Amniotic epithelial cell (primary cell): ENCODE measurements around the gene SRGAP3.

Experiments used
- DNase-seq: peaks from one replicate; pipeline ENCODE4 v3.0.0-alpha.2; 2010; ENCODE audit warnings: low read depth

The SRGAP3 gene

DNA sequence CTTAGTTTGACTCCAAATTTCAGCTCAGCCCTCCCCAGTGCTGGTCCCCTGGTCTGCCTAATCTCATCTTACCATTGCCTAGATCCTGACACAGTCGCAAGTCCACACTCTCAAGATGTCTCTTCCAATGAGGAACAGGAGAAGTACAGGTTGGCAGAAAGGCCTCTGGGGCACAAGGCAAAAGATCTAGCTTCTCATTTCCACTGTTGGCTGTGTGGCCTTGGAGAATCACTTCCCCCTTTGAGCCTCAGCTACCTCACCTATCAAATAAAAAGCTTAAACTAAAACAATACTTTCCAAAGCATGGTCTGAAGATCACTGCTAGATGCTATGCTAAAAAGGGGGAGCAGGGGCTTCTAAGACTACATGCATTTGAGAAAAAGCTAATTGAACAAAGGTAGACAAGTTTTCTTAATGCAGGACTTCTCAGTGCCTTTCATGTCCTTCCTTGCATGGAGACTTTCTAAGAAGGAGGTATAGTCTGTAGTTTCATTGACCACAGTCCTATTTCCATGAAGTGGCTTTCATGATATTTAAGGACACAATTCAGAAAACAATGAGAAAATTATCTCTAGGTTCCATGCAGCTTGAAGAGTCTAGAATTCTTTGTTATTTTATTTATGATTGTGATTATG, 168.1 kb downstream of the SRGAP3 start:
- no peak for DNase-seq

DNA sequence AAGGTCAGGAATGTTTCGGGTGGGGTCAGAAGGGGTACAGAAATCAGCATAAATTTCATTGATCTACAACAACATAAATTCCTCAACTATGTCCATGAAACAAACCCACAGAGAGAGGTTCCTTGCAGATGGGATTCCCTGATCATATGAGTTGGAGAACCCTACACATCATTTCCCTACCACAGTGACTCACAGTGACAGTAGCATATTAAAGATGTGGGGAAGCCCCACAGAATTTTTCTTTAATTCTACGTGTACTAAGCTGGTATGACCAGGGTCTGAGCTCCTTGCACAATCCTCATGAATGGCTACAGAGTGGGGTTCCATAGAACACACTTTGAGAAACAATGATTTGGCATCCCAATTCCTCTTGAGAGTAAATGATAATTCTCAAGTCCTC, 169.3 kb downstream of the SRGAP3 start:
- no peak for DNase-seq

DNA sequence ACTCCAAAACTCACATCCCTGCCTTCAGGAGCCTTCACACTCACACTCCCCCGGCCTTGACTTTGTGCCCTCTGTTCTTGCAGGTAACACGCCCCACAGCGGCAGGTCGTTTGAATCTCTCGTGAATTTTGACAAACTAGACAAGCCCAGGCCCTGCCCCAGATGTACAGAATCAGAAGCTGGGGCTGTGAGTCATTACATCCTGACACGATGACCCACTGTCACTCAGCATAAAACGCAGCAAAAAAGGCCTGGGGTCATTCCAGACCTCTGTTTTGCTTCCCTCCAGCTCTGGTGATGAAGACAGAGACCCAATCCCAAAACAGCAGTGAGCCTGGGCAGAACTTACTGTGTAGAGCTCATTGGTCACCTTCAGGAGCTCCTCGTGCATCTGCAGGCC, 169.8 kb downstream of the SRGAP3 start:
- no peak for DNase-seq

DNA sequence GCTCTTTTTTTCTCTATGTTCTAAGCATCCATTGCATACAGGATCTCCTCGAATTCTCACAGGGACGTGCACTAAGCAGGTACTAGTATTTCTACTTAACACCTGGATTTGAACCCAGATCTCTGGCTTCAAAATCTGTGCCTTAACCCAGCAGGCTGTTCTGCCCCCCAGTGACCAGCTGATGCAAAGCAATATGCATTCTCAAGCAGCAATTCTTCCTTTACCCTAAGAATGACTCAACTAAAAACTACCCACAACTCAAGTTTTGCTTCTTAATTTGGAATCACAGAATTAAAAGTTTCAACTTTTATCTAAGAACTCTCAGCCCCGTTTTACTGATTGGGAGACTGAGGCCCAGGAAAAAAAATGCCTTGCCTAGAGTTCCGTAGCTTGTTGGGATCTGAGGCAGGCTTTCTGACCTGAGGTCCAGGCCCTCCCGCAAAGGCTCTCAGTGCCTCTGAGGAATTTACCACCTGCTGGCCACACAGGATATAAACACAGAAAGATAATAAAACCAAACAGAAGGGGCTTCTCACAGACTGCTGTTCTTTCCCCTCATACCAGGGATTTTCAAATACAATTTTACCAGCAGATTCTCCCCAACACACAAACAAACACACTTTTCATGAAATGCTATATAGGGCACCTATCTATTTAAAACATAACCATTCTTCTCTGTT, 170.7 kb downstream of the SRGAP3 start:
- DNase-seq, result no peak

DNA sequence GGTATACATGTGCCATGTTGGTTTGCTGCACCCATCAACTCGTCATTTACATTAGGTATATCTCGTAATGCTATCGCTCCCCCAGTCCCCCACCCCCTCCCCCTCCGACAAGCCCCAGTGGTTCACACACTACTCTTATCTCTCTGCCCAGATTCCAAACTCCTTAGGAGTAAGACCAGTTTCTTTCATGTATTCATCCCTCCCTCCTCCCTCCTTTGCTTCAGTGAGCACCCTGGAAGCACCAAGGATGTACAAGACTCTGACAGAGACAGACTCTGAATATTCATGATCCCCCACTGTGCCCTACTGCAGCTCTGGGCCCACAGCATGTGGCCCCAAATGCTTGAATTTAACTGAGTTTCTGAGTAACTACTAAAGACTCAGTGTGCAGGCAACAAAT, 172.4 kb downstream of the SRGAP3 start:
- DNase-seq, result no peak

DNA sequence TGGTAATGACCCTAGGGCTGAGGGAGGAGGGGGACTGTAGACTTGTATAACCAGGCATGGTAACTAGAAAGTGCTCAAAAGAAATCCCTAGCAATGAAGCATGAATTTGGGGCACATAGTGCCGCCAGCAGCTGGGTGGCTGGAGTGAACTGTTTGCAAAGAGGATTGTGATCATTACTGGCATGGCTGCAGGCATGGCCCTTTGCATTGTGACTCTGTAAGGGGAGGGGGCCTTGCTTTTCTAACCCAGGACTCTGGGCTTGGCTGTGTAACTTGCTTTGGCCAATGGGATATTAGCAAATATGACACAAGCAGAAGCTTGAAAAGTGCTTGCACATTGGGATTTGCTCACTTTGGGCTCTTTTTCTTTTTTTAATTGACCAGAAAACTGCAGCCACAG, 173.7 kb downstream of the SRGAP3 start:
- no peak for DNase-seq

DNA sequence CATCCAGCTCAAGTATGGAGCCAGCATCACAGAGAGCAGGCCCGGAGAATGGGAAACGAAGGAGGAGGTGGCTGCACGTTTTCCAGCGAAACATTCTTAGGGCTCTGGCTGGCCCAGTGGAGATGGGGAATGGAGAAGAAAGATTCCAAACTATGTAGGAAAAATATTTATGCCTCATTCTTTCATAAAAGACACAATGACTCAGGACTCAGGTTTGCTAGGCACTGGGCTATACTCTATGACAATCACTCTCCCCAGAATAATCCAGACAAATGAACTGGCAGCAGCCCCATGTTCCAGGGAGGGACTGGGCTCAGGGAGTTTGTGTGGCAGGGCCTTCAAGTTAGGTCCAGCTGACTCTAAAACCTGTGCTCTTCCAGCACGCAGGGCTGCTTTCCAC, 175.4 kb downstream of the SRGAP3 start:
- peak; percentile 3 for DNase-seq

DNA sequence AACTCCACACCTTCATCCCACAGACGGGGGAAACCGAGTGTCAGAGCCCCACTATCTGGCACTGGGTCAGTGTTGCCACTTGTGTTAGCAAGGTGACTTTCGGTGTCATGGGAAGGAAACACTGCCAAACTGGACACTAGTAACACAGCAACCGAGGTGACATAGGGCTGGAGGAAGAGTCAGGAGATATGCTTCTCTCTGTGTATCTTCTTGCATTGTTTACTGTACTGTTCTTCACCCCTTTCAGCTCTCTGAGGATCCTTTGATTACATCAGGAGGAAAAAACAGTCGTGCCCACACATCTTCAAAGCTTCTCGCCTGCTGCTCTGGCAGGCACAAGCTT, 176.8 kb downstream of the SRGAP3 start:
- DNase-seq, result no peak

DNA sequence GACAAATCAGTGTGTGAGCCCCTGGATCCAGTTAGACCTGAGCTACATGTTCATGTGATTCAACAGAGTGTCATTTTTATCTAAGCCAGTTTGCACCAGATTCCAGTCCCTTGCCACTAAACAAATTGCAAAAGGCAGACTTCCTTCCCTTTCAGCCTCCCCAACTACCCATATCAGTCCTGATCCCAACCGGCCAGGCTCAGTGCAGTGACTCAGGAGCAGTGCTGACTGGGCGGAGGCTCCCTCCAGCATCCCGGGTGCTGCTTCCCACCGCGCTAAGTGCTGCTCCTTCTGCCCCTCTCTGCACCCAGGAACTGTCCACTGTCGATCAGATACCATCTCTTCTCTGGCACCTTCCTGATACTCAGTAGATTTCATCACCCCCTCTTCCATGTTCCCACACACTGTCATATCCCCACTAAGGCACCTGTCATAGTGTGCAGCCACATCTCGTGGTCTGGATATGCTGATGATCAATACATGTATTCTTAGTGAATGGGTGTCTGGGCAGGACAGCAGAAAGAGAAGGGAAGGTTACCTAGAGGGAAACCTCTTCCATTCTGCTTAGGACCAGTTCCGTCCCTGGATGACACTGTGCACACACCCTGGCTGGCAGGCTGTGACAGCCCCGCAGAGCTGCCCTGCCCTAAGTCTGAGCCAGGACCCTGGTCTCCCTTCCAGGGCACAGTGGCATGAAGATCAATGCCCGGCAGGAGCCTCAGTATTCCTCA, 177.3 kb downstream of the SRGAP3 start:
- no peak for DNase-seq

DNA sequence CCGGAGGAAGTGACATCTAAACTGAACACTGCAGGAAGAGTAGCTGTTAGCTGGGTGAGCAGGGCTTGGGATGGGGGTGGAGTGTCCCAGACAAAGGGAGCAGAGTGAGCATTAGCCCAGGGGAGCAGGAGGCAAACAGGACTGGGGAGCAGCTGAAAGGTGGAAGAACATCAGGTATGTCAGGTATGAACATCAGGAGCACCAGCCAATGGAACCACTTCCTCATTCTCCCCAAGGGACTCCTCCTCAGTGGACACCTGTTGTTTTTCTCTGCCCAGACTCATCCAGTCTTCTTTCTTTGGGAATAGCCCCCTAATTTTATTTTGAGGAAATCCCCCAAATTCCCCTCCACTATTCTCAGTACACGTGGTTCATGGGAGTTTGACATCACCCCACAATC, 178.5 kb downstream of the SRGAP3 start:
- no peak for DNase-seq

DNA sequence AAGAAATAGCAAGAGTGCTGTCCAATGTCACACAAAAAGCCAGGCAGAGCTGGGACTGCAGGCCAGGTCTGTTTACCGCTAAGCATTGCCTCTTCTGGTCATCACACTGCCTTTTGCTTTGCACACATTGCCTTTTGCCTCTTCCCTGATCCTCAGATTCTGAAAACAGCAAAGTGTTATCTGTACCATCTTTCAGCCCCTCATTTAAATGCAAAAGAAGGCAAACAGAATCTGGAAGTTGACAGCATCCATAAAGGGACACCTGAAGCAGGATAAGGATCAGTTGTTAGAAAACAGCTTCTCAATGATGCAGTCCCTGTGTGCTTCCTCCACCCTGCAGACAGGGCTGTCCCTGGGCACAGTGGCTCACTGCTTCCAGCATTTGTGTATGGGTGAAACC, 179.5 kb downstream of the SRGAP3 start:
- no peak for DNase-seq

DNA sequence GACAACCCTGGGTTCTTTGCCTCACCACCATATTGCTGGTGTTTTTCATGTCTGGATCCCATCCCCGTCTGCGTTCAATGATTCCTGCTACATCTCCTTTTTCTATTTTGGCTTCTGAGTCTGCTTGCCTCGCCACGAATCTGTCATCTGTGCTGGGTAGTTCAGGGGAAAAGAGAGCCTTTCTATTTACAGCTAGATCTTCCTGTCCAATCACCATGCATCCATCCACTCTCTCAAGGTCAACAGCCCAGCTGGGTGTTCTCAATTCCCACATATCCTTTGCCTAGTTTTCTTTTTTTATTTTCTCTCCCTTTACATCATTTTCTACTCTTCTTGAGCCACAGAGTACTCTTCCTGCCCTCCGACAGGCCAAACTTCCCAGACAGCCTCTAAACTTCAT, 181.4 kb downstream of the SRGAP3 start:
- peak; percentile 5 for DNase-seq

DNA sequence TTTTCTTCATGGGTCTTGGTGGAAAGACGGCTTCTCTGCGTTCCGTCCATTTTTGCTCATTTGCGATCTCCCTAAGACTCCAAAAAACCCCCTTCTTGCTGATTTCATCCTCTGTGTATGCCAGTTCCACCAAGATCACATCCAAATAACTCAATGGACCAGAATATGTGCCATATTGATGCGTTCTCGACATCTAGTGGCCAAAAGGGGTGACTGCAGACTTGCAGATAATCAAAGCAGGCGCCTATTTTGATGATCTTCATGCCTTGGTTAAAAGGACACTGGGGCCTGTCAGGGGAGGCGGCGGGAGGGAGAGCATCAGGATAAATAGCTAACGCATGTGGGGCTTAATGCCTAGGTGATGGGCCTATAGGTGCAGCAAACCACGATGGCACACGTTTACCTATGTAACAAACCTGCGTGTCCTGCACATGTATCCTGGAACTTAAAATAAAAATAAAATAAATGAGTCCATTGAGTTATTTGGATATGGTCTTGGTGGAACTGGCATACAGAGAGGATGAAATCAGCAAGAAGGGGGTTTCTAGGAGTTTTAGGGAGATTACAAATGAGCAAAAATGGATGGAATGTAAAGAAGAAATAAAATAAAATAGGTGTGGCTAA, 182.0 kb downstream of the SRGAP3 start:
- DNase-seq, result peak; percentile 55

DNA sequence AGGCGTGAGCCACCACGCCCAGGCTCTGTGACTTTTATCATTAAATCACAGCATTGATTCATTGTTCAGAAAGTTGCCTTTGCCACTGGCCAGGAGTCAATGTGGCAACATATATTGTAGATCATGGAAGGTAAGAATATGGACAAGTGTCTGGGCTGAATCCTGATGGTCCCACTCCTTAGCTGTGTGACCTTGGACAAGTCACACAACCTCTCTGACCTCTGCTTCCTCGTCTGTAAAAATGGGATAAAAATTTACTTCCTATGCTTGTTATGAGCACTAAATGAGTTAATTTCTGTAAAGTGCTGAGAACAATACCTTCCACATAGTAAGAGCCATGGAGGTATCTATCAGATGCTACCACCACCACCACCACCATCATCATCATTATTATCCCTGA, 182.7 kb downstream of the SRGAP3 start:
- no peak for DNase-seq

DNA sequence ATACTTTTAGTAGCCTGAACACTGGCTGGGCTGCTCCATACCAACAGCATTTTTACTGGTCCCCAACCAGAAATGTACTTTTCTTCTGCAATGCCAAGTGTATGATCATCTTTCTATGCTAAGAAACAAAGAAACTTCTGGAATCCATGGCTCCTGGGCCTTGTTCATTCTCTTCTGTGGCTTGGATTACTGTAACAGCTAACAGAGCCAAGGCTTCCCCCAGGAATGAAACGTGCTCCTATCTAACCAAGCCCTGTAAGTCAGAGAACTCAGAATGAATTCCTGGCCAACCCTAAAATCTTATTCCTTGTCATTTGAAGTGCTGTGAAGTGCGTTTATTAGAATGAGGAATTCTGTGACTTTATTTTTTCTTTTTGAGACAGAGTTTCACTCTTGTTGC, 183.3 kb downstream of the SRGAP3 start:
- no peak for DNase-seq

DNA sequence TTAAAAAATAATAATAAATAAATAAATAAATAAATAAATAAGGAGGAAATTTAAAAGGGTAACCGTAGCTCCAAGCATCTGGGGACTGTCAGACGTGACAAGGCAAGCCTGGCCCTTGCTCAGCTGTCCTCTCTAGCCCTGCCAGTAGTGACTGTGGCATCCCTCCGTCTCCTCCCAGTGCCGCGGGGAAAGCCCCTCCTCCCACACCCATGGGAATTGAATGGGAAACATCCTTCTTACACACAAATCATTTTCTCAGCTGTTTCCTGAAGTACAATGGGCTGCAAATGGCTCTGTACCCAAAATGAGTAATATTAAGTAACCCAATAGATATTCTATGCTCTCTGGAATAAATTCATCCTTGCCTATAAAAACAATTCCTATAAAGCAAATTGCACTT, 184.6 kb downstream of the SRGAP3 start:
- DNase-seq, result no peak

DNA sequence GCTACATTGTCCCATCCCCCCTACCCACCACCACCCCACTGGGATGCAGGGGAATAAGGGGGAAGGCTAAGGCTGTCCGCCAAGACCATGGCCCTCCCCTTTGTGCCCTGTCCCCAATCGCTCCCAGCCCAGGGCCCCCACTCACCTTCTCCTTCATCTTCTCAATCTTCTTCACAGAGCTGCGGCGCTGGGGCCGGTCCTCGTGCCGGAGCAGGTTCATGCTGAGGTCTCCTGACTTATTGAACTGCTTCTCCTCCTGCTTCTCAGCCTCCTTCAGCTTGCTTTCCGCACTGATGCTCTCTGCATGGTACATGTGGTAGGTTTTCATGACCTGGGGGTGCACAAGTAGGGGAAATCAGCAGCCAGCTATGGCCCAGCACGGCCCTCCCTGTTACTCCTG, 185.2 kb downstream of the SRGAP3 start:
- DNase-seq, result no peak

DNA sequence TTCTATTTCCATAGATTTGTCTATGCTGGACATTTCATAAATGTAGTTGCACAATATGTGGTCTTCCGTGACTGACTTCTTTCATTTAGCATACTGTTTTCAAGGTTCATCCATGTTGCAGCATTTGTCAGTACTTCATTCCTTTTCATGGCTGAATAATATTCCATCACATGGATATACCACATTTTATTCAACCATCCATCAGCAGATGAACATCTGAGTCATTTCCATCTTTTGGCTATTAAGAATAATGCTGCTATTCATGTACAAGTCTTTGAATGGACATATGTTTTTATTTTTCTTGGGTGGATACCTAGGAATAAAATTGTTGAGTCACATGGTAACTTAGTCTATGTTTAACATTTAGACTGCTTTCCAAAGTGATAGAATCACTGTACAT, 186.9 kb downstream of the SRGAP3 start:
- no peak for DNase-seq

DNA sequence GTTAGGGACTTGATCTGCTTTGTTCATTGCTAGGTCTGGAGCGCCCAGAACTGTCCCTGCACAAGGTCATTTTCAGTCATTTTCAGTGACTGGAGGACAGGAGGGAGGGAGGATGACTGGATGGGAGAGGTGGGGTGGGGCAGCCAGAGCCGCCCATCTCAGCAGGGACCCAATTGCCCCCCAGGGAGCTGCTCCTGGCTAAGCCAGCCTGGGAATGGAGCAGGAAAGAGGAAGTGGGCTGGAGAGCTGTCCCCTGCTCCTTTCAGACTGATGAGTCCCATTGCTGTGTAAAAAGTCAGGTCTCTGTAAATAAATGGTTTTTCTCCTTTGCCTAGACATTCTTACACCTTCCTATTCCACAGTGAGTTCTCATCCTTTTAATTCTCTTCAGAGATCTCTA, 187.8 kb downstream of the SRGAP3 start:
- DNase-seq, result no peak

DNA sequence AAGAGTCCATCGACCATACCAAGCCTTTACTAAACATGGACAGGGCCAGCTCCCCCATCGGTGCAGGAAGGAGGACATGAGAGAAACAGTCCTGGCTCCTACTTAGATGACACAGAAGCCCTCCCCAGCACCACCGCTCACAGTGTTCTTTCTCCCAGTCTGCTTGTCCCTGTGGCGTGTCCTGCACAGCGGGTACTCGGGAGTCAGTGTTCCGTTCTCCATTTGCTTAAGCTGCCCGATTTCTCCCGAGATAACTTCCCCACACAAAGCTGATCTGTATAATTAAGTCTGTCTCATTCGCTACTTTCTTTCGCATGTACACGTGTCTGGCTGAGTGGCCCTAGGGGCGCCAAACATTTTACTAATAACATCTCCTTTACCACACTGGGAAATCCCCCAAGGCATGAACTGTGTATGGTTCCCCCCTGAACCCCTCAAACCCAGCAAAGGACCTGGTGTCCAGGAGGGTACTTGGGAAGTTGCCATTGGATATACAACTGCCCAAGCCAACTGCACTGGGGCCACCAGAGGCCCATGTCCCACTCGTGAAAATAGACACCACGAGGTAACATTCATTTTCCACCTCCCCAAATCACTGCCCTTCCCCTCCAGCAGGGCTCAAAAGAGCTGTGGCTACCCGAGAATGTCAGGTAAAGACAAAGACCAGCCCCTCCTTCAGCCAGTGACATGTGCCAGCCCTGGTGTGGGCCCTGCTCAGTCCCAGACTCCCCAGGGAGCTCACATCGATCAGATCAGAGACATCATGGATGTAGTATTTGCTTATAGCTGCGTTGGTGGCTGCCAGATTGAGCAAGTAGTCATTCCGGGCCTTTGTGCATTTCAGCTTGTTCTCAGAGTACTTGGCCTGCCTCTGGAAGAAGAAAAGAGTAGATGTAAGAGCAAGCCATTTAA, 189.7 kb downstream of the SRGAP3 start:
- DNase-seq, result no peak

DNA sequence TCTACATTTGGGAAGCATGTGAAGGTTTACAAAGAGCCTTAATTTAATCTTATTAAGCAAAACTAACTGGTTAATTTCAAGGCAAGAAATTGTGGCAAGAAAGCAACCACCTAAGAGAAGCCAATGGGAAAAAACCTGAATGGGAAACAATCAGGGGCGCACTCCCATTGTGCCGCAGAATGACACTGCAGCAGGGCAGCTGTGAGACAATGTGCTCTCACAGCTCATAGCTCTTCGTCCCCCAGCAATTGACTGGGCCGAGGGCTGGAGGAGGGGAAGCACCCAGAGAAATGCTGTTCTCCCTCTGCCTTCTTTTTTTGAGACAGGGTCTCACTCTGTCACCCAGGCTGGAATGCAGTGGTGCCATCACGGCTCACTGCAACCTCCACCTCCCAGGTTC, 192.9 kb downstream of the SRGAP3 start:
- DNase-seq, result no peak
